Activated CD8-positive, alpha-beta memory T cell treated with anti-CD3 and anti-CD28 coated beads for 1 hour (primary cell): ENCODE measurements around the gene C2CD5.
"Not testable (repeated sequence)": the region's sequence is repeated elsewhere in the genome, so short reads cannot be mapped to it uniquely, and the experiment has no call there.

Source experiments
- DNase-seq, 2 donors: peaks; one replicate each; pipeline ENCODE4 v3.0.0-alpha.2; 2020; ENCODE audit warnings: low read depth in 1 of 2; ENCODE audit errors: extremely low read depth in 1 of 2

Gene C2CD5

DNA sequence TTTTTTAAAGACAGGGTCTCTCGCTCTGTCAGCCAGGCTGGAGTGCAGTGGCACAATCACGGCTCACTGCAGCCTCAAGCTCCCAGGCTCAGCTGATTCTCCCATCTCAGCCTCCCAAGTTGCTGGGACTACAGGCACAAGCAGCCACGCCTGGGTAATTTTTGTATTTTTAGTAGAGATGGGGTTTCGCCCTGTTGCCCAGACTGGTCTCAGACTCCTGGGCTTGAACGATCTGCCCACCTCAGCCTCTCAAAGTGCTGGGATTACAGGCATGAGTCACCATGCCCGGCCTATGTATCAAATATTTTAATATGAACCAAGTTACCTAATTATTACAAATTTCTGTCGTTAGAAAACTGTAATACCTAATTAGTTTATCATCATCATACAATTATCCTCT is 63.5 kb downstream of the C2CD5 start:
- DNase-seq: not testable (repeated sequence)

DNA sequence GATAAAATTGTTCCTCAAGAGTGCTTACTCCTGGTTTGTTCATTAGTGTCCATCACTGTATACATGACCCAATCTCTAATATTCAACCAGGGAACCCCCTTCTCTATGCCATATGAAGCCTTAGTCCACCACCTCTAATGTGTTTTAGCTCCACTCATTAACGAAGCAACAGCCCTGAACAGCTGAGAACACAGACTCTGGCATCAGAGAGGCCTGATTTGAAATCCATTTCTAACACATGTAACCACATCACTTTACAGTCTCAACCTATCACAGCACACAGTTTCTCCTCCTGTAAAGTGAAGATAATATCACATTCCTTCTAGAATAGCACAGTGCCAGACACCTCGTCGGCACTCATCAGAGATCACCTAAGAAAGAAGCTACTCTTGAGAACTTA is 64.3 kb downstream of the C2CD5 start:
- no peak for DNase-seq

DNA sequence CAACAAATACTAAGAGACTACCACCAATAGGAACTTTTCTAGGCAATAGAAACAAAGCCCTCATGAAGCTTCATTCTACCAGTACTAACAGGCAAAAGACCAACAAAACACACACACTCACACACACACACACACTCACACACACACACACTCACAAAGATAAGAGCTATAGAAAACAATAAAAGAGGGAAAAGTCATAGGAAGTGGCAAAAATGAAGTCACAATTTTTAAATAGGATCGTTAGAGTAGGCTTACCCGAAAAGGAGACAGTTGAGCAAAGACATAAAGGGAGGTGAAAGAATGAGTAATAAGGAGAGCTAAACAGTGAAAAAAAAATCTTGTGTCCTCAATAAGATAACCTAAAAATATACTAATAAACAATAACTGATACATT is 66.5 kb downstream of the C2CD5 start:
- no peak for DNase-seq

DNA sequence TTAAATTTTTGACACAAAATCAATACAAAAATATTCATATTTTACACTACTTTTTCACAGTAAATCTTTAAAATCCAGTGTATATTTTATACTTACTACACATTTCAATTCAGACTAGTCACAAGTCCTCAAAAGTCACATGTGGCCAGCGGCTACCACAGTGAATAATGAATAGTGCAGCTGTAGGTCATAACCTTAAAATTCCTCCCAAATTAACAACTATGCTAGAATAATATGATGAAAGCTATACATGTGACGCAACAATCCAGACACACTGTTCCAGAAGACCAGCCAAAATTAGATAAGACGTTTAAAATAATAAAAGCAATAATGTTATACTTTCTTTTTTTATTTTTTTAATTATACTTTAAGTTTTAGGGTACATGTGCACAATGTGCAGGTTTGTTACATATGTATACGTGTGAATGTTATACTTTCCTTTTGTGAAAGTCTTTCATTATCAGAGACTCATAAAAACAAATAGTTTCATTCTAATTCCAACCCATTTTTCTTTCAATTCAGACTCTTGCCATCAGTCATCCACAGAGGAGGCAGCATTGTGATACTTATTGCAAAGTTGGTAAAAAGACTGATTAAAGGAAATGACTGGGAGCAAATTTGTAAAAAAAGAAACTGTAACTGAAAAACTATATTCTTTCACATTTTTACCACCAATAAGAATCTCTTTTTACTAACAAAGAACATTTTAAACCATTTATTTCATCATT is 67.0 kb downstream of the C2CD5 start:
- DNase-seq: no peak

DNA sequence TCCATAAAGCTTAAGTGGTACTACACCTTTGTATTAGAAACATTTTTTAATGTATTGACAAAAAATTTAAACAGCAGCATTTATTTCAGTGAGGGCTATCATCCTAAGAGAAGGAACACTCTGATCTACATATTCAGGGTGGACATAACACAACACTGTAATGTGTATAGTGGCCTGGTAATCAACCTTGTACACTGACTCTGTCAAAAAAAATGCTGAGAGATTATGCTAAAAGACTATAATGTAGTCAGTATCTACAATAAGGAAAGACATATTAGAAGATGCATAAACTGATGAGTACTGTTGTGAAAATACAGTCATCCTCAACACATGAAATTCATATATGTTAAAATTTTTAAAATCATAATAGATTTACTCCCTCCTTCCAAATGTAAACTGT is 68.2 kb downstream of the C2CD5 start:
- DNase-seq: no peak

DNA sequence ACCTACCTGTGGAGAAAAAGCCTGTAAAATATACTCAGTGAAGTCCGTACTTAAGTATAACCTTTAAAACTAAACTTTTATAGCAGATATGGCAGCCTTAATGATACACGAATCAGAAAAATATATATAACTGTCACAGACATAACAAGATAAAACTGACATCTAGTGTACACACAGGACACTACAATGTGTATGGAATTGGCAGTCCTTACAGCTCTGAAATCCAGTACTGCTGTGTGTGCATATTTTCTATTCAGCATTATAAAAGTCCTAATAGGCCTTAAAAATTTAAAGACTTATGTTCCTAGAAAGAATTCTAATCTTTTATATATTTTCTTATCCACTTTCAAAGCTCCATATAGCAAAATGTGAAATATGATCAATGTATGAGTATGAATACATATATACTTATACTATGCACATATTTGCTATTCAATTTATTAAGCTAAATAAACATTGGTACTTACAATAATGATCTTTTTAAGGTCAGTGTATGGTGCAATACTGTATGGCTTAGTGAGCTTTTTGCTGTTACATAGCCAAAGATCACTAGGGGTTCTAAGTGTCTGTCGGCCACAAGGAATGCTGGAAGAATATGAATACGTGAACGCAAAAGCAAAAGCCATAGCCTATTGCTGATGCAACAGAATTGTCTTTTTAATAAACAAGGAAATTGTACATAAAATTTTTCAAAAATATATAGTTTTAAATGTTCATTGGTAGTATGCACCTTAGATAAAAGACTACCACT is 69.2 kb downstream of the C2CD5 start:
- DNase-seq: no peak

DNA sequence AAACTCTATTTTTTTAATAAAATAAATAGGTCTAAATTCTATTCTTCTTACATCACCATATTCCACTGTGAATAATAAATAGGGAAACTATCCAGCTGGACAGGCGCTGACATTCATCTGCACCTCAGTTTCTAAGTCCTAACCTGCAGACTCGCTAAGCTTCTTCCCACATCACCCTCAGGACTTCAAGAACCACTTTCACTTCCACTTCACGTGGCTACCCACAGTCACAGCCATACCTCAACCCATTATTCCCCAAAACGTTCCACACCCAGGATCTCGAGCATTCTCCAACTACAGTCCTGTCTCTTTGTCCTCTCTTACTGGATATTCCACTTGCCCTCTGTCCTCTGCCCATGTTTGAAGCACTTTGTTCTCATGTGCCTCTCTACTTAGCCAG is 71.1 kb downstream of the C2CD5 start:
- no peak for DNase-seq

DNA sequence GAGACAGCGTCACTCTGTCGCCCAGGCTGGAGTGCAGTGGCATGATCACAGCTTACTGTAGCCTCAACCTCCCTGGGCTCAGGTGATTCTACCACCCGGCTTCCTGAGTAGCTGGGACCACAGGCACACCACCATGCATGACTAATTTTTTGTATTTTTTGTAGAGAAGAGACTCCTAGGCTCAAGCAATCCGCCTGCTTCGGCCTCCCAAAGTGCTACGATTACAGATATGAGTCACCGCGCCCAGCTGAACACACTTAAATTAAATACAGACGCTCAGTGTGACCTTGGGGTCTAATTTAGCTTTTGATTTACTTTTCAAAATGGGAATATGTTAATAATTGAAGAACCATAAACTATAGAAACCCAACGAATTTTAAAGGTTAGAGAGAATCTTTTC is 77.2 kb downstream of the C2CD5 start:
- DNase-seq: no peak

DNA sequence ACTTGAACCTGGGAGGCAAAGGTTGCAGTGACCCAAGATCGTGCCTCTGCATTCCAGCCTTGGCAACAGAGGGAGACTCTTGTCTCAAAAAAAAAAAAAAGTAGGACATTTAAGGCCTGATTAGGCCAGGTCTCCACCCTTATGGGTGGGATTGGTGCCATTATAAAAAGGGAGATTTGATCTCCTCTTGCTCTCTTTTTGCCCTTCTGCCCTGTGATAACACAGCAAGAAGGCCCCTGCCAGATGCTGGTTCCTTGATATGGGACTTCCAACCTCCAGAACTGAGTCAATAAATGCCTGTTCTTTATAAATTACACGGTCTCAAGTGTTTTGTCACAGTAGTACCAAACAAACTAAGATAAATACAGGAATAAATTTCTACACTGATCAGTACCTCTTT is 81.0 kb downstream of the C2CD5 start:
- no peak for DNase-seq

DNA sequence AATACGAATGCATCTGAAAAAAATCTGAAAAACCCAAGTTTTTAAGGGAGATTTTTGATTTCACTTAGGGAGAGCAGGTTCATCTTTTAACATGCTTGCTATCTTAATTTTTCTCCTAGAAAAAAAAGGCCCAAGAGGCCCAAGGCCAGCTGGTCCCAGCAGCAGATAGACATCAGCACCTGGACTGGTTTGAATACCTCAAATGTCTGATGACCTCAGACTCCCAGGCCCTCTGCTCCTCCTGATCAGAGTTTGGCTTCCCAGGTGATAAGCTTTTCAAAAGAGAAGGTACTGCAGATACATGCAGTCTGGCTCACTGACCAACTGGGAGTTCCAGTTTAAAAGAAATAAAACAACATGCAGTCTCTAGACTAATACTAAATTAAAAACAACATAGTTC is 82.6 kb downstream of the C2CD5 start:
- DNase-seq: no peak

DNA sequence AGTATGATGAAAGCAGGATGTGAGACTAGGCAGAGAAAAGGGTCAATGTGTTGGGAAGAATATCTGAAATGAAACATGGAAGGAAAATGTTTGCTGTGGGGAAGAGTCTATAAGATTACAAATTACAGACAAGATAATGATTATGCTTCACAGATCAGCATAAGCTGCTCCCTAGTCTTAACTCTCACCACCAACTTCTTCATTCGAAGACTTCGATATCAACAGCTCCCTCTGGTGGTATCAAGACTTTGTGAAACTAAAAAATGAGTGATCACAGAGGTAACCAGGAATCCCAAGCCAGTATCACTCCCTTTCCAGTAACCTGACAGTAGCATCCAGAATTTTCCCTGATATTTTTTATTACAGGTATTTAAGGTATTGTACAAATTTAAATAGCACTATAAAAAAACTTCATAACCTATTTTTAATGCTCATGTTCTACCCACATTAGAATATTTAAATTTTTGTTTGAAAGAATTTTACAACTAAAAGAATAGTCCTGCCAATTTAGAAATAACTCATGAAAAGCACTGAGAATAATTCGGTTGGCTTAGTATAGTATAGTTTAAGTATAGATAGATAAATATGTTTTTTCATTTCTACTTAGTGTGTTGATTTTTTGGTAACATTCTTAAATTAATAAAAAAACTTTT is 84.4 kb downstream of the C2CD5 start:
- no peak for DNase-seq

DNA sequence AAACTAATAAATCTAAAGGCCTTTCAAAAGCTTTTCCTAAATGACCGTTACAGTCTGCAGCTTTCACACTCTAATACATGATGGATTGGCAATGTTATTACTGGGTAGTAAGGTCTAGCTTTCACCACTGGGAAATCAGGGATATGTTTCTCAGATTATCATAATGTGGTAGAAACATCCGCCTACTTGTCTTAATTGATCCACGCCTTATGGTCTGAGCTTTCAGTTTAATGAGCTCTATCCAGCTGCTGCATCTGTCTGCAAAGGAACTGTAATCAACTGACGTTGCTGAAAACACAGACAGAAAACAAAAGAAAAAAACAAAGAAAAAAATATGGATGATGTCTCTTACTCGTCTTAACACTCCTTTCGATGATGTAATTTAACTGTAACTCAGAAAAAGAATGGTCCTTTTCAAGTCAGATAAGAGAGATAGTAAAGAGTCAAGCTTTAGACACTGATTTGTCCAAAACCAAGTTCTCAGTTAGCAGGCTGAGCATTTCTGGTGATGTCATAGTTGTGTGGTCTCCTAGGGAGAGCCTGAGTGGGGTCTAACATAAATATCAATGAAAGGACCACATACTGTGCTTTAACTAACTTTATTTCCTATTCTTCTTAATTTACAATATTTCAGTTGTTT is 85.9 kb downstream of the C2CD5 start:
- no peak for DNase-seq

DNA sequence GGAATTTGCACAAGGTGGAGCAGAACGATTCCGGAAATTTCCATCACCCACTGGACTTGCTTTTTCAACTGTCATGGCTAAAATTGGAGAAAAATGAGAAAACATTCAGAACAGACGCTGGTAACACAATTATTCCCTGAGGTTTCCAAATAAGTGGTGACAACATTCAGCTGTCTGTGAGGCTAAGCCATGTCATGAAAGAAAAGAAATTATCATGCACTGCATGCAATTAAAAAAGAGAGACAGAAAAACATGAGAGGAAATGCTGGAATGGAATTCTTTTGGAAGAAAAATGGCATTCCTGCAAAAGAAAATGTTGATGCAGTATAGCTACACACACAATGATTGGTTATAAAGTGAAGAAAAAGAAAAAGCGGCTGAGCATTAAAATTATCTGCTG is 87.3 kb downstream of the C2CD5 start:
- no peak for DNase-seq

DNA sequence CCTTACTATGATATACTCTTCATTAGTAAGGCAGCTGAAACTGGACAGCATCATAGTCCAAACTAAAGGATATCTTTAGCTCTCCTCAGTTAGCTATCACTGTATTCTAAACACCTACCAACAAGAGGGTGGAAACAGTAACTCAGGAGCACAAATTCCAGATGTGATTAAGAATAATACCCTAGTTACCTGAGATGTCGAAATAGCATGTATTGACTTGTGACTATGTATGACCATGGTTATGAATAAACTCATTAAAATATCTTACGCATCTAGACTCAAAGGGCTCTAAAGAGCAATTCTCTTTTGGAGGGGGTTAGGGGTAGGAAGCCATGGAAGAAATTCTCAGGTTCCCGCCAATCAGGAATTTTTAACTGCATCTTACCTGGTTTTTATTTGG is 90.8 kb downstream of the C2CD5 start:
- DNase-seq: no peak

DNA sequence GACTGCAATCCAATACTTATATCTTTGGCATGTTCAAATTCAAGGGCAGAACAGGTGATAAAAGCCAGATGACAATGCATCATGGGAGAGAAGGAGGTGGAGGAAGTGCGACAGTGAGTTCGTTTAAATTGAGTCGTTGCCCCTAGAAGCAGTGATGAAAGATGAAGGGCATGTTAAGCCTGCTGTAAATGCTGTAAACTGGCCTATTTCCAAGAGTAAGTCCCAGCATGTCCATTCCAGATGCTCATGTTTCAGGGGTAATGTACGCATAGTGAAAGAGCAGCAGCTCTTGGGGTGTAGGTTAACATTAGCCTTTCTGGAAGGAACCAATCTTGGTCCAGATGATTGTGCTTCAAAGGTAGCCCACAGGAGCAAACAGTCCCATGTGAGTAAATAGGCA is 97.1 kb downstream of the C2CD5 start:
- DNase-seq: no peak

DNA sequence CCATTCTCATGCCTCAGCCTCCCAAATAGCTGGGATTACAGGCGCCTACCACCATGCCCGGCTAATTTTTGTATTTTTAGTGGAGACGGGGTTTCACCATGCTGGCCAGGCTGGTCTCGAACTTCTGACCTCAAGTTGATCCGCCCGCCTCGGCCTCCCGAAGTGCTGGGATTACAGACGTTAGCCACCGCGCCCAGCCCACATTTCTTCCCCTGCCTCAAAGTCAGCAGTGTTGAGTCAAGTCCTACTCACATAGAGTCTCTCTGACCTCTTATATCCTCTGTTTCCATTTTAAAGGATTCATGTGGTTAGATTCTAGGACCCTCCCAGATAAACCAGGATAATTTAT is 100.1 kb downstream of the C2CD5 start:
- not testable (repeated sequence) for DNase-seq

DNA sequence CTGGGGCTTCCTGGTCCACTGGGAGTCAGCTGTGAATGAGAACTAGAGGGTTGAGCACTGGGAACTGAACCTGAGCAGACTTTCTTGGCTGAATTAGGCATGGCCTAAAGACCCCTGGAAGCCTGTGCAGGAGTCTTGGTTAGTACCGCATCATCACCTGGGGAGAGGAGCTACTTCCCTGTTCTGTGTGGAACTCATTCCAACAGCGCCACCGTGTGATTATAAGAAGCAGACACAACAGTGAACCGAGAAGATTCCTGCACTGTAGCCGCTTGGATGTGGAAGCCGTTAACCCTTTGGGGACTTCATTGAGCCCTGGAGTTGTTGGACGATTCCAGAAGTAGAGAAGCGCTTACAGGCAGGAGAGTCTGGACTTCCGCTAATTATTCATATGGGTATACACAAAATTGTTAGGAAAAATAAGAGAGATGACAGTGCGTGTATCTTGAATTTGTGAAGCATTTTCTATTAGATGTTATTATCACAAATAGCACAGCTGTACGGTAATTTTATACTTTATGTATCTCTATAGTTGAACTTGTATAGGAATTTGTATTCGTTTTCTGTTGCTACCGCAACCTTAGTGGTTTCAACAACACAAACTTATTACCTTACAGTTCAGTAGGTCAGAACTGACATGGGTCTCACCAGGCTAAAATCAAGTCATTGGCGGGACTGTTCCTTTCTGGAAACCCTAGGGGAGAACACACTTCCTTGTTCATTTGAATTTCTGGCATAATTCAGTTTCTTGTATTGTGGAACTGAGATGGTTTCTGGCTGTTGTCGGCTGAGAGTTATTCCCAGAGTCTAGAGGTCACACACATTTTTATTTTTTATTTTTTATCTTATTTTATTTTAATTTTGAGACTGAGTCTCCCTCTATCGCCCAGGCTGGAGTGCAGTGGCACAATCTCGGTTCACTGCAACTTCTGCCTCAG is 100.7 kb downstream of the C2CD5 start:
- DNase-seq: peak; percentile 3 to 25

DNA sequence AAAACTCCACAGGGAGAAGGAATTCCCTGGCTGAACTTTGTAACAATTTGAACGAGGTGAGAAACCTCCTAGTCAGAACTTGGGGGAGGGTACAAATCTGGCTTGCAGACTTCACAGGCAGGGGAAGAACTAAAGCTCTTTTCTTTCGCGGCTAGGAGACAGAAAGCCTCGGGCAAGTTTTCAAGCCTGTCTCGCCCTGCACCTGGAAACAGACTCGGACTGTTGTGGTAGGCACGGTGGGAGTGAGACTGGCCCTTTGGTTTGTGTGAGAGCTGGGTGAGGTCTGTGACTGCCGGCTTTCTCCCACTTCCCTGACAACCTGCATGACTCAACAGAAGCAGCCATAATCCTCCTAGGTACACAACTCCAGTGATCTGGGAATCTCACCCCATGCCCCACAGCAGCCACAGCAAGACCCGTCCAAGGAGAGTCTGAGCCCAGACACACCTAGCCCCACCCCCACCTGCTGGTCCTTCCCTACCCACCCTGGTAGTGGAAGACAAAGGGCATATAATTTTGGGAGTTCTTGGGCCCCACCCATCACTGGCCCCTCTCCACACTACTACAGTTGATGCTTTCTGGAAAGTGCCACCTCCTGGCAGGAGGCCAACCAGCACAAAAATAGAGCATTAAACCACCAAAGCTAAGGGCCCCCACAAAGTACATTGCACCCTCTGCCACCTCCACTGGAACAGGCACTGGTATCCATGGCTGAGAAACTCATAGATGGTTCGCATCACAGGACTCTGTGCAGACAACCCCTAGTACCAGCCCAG is 107.1 kb downstream of the C2CD5 start:
- no peak for DNase-seq

DNA sequence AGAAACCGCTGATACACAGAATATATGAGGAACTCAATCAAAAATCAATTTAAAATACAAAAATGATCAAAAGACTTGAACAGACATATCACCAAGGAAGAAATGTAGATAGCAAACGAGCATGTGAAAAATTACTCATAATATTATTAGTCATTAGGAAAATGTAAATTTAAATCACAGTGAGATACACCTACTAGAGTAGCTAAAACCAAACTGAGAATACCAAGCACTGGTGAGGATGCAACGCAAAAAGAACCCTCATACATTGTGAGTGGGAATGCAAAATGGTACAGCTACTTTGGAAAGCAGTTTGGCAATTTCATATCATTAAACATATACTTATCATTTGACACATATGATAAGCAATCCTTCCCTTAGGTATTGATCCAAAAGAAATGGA is 108.8 kb downstream of the C2CD5 start:
- no peak for DNase-seq

DNA sequence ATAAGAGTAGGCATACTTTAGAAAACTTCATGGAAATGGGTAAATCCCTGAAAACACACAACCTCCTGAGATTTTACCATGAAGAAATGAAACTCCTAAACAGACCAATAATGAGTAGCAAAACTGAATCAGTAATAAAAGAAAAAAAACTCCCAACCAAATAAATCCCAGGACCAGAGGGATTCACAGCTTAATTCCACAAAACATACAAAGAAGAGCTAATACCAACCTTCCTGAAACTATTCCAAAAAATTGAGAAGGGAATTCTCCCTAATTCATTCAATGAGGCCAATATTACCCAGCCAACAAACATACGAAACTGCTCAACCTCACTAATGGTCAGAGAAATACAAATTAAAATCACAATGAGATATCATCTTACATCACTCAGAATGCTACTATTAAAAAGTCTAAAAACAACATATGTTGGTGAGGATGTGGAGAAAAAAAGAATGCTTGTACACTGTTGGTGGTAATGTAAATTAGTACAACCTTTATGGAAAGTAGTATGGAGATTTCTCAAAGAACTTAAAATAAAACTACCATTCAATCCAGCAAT is 112.6 kb downstream of the C2CD5 start:
- DNase-seq: no peak
